Spleen (tissue), 7 donors: ENCODE measurements around the gene CSRP2.

Experiments
- POLR2A ChIP-seq, 3 donors: fragments of 450-650 bp; IDR thresholded peaks; one replicate each; pipeline ENCODE4 v1.5.1; 2017; ENCODE audit warnings: antibody characterized with exemption in 3 of 3, mild to moderate bottlenecking in 1 of 3
- POLR2AphosphoS5 ChIP-seq, 3 donors: sonication (generic); formaldehyde crosslinking; IDR thresholded peaks; one replicate each; pipeline ENCODE4 v1.5.1; 2017; ENCODE audit warnings: antibody characterized with exemption in 3 of 3
- TF ChIP-seq, protein P1 (sequence below), 11 experiments: fragments of 200-600 bp in 7 of 11; fragments of 450-650 bp in 4 of 11; sonication (generic) in 4 of 11; IDR thresholded peaks in 8 of 11; conservative IDR thresholded peaks in 3 of 11; 1 replicate in 7 of 11; 2 replicates in 4 of 11; pipeline versions ENCODE4 v1.4.0 to v1.8.0; 2016 to 2021; ENCODE audit warnings: antibody characterized with exemption in 11 of 11, inconsistent platforms in 4 of 11, mild to moderate bottlenecking in 1 of 11
- donor health status: DM: no; HTN: no; CAD: no; lungs with moderate emphysema.
- donor health status: DM: no; HTN: no; CAD: no.
- donor health status: DM: no; HTN: no; CAD: no.

DNA sequence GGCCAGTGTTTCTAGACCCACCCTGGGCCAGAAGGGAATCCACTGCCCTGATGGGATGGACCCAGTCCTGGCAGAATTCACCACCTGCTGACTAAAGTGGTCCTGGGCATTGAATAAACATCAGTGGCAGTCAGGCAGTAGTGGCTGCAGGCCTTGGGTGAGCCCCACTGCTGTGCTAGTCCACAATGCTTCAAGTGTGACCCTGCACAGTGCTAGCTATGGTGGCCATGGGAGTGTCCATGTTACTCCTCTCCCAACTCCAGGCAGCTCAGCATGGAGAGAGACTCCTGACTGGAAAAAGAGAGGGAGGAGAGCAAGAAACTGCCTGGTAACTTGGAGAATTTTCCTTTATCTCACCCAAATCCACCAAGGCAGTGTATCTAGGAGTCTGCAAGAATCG lies 17.5 kb upstream of the CSRP2 start:
- TF ChIP-seq, protein P1, sequence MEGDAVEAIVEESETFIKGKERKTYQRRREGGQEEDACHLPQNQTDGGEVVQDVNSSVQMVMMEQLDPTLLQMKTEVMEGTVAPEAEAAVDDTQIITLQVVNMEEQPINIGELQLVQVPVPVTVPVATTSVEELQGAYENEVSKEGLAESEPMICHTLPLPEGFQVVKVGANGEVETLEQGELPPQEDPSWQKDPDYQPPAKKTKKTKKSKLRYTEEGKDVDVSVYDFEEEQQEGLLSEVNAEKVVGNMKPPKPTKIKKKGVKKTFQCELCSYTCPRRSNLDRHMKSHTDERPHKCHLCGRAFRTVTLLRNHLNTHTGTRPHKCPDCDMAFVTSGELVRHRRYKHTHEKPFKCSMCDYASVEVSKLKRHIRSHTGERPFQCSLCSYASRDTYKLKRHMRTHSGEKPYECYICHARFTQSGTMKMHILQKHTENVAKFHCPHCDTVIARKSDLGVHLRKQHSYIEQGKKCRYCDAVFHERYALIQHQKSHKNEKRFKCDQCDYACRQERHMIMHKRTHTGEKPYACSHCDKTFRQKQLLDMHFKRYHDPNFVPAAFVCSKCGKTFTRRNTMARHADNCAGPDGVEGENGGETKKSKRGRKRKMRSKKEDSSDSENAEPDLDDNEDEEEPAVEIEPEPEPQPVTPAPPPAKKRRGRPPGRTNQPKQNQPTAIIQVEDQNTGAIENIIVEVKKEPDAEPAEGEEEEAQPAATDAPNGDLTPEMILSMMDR (IDR thresholded peaks at IDR 0.05 in 8 of 11, conservative IDR thresholded peaks at IDR 0.05 in 3 of 11) = no peak
- TF ChIP-seq POLR2A (IDR thresholded peaks at IDR 0.05) (no peak), POLR2AphosphoS5 (IDR thresholded peaks at IDR 0.05) (no peak)
